ENCODE data around the gene EFCAB5. TPM values are rescaled to one million over a fixed set of nuclear protein-coding genes. Genes with fewer than 3 reads are reported as not detected.

The EFCAB5 gene
- total and polyA plus RNA-seq, 10 of the 15 experiments (the other 5 are each of a cell fraction or from before 2014, with no cell fraction given) = 0.39 to 2.6 (median 1.0) TPM

GRCh38 chr17:29954405-29954804 lies 13.0 kb downstream of the EFCAB5 start (continued):
- TF ChIP-seq PKNOX1 (IDR thresholded peaks at IDR 0.05) = no peak
- no peak for TF ChIP-seq E2F8 (IDR thresholded peaks at IDR 0.05; ENCODE audit: low read depth, partially characterized antibody)
- no peak for TF ChIP-seq BRCA1 (IDR thresholded peaks at IDR 0.05; ENCODE audit: low read depth, low read length)
- no peak for TF ChIP-seq MEF2B (IDR thresholded peaks at IDR 0.05; ENCODE audit: partially characterized antibody, poor library complexity, severe bottlenecking)
- TF ChIP-seq CBX3 (IDR thresholded peaks at IDR 0.05; ENCODE audit: borderline replicate concordance, low read depth) = no peak
- no peak for TF ChIP-seq ZBTB33 (IDR thresholded peaks at IDR 0.05)
- TF ChIP-seq CHD4 (IDR thresholded peaks at IDR 0.05) = no peak
- TF ChIP-seq NBN (IDR thresholded peaks at IDR 0.05) = no peak
- no peak for TF ChIP-seq PRDM15 (CRISPR knock-in tag; IDR thresholded peaks at IDR 0.05)

Data from GM12878 (cell line).